Activated CD4-positive, alpha-beta T cell treated with anti-CD3 and anti-CD28 coated beads, Interleukin-2, amount 50 U/mL, for 1 hour (primary cell): ENCODE measurements around the gene RTL1.

ENCODE experiments used
- DNase-seq: peaks from one replicate; pipeline ENCODE4 v3.0.0-alpha.2; 2020

RTL1 gene

DNA sequence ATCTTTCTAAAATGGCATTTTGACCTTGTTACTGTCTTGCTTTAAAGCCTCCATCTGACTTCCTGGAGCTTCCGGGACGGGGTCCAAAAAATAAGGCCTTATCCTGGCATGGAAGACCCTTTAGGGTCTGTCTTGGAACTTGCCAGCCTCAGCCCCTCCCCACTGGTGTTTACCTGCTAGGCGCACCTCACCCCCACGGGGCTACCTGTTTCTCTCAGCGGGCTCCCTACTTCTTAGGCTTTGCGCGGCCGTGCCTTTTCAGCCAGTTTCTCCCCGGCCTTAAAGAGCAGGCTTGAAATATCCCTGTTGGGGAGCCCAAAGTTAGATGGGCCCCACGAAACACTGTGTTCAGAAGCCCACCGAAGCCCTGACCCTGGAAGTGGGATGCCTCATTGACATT lies 5.1 kb downstream of the RTL1 start:
- no peak for DNase-seq

DNA sequence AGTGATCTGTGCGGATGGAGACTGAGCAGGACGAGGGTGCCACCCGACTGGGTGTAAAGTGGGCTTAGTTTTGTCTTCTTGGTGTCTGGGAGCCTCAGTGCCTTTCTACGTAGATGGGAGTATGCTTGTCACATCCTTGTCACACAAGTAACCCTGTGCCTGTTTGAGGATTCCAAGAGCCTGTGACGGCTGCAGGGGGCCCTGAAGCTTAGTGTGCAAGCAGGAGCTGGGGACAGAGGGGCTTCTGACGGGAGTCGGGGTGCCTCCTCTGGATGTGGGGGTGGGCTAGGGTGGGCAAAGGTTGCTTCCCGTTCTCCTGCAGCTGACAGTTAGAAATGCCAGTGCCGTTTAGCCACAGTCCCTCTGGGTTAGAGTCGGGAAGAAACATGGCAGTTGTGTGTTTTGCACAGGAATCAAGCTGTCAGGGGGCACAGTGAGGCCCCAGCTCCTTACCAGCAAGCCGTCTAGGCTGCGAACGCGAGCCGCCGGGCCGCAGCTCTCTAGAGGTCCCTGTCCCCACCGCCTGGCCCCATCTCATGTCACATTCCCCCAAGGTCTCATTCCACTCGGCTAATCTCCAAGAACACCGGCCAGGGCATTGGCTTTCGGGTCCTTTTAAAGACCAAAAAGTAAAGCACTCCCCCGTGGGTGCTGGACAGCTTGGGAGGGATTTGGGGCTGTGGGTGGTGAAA lies 7.0 kb downstream of the RTL1 start:
- DNase-seq = no peak

DNA sequence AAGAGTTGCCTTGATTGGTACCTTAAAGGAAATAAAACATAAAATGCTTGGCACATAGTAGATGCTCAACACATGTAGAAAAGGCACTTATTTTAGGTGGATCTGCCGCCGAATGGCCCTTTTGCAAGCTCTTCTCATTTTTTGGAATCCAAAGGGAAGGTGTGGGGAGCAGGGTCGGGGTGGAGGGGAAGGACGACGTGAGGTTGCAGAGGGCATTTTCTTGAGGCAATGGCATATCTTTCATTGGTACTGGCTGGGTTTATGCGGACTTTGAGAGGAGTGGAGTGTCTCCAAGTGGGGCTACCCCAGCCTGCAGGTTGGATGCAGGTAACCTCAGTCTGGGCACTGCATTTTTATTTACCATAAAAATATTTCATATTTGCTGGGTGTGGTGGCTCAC lies 8.1 kb downstream of the RTL1 start:
- no peak for DNase-seq

DNA sequence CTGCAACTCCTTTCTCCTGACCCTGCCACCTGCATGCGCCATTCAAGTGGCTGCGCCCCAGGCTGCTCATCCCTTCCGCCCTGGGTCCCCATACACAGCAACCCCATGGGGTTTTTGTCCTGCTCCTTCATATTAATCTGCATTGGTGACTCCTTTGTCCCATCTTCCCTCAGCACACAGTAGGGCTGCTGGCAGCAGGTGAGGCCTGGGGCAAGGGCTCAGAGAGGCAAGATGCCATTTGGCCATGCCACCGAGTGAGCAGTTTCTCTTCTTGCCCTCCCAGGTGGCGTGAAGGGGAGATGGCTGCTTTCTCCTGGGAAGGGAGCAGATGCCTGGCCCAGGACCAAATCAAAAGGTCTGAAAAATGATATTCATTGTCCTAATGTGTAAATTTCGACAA lies 9.1 kb downstream of the RTL1 start:
- no peak for DNase-seq

DNA sequence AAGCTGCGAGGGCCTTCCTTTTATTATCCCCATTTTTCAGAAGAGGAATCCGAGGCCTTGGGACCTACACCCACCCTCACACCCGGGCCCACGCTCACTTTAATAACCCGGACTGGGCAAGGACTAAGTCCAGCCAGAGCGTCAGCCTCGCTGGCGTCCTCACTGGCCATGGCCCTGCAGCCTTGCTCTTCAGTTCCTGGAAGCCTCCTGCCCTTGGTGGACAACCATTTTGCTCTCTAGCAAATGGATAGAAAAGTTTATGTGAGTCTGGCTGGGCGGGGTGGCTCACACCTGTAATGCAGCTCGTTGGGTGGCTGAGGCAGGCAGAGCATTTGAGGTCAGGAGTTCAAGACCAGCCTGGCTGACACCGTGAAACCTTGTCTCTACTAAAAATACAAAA lies 9.8 kb downstream of the RTL1 start:
- no peak for DNase-seq

DNA sequence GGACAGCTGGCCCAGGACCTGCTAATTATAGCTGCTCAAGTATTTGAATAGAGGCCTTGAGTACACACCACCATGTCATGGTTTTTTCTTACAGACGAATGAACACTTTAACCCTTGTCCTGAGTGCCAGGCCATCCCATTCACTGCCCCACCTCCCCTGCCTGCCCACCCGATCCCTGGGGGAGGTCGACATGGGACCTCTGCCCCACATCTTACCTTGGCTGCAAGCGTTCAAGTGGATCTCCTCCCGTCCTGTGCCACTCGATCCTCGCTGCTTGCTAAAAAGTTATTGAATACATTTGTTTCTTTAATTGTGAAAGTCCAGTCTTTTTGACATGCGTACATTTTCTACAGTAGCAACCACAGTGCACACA lies 10.3 kb downstream of the RTL1 start:
- no peak for DNase-seq

DNA sequence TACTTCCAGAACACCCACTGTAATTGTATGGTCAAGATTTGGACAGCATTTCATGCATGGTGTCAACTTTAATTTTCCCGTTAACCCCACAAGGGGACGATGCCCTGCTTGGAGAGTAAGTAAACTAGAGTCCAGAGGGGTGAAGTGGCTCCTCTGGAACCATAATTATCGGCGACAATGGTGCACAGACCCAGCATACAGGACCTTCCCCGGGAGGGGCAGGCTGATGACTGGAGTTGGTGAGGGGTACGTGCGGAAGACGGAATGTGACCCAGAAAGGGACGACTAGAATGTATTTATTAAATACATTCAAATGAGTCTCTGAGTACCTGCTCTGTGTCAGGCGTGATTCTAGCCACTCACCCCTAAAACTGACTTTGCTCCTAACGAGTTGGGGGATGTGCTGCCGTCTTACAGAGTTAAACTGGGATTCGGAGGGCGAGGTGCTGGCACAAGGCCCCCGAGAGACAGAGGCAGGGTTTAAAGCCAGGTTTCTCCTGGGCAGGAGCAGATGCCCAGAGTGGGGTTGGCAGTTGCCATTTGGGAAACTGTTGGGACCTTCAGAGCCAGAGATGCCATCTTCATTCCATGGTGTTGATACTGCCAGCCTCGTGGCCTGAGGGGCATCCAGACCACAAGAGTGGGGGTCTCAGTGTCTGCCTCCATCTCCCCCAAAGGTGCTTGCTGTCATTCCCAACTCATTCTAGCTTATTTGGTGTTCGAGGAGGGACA lies 10.9 kb downstream of the RTL1 start:
- DNase-seq = no peak

GRCh38 chr14:100891501-100892445 lies 11.7 kb downstream of the RTL1 start:
- DNase-seq = no peak

DNA sequence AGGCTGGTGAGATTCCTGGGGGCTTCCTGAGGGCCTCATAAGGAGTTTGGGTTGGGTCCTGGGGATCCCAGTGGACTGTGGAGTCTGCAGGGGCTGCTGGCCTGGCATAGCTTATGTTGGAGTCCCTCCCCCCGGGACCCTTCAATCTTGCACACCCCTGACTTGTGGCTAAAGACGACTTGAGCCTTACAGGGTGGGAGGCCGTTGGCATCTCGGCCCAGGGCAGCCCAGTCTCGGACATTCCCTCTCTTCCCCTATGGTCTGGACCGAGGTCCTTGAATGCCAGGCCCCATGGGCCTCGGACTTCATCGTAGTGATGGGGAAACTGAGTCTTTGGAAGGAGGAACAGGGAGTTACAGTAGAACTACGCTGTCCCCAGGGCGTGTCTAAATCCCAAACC lies 12.5 kb downstream of the RTL1 start:
- no peak for DNase-seq

DNA sequence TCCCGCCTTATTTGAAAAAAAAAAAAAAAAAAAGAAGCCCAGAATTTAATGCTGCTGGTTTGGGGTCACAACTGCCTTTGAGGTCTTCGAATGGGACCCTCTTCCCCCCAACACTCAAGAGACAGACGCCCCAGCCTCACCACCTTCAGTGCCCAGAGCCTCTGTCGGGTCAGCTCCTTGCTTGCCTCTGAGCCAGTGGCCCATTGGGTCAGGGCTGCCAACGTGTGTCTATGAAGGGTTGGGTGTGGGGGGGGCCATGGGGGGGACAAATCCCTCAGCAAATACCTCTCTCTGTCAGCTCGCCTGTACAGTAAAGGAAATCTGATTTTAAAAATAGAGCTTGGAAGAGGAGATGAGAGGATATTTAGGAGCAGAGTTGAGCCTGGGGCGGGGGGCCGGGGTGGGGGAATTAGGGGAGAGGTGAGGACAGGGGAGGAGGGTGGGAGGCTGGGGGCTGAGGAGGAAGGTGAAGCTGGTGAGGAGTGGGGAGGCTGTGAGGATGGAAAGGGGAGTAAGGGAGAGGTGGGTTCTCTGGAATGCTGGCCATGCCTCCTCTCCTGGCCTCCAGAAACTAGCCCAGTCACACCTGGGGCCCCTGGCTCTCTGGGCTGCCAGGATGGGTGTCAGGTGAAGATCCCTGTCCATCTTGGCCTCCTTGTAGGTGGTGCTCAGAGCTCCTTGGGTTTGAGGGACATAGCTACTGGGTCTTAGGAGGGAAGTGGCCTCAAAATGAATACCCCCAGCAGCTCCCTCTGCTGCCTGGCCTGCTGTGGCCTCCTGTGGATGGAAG lies 13.3 kb downstream of the RTL1 start:
- DNase-seq = no peak

DNA sequence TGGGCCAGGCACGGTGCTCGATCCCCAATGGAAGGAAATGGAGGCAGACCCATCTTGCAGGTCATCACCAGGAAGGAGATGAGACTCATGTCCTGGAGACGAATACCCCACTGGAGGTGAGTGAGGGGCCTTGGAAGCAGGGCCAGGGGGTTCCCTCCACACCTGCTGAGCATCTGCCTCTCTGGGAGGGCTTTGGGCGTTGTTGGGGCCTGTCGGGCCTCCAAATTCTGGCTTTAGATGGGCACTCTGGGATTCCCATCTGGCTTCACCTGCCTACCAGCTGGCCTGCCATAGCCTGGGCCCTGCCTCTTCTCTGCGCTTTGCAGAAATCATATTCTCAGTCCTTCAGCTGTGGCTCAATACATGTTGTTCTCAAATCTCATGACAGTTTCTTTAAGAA lies 13.9 kb downstream of the RTL1 start:
- no peak for DNase-seq

DNA sequence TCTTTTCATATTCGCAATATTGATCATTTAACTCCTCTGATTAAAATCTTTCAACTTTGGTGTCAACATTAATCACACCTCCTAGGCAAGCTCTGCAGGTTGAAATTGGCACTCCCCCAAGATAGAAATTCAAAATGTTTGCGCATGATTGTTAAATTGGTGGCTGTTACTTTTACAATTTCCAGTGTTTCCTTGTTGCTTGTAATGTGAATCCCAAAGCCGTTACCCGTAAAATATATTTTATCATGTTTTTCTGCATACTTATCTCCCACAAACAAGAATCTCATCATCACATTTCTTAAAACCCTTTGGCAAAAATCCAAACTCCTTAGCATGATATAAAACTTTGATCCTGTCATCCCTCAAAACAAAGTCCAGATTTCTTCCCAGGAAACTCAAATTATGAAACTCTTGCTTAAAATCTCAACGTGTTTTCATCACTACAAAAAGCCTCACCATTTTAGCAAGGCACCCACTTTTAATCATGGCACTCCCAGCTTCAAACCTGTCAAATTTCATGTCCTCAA lies 14.7 kb downstream of the RTL1 start:
- no peak for DNase-seq

GRCh38 chr14:100887728-100888335 lies 15.7 kb downstream of the RTL1 start:
- no peak for DNase-seq

GRCh38 chr14:100885617-100886016 lies 17.9 kb downstream of the RTL1 start:
- no peak for DNase-seq

- DNase-seq = no peak
These were observed 18.3 kb downstream of the RTL1 start for GRCh38 chr14:100885196-100885595.

GRCh38 chr14:100884456-100884855 lies 19.1 kb downstream of the RTL1 start:
- DNase-seq = no peak

DNA sequence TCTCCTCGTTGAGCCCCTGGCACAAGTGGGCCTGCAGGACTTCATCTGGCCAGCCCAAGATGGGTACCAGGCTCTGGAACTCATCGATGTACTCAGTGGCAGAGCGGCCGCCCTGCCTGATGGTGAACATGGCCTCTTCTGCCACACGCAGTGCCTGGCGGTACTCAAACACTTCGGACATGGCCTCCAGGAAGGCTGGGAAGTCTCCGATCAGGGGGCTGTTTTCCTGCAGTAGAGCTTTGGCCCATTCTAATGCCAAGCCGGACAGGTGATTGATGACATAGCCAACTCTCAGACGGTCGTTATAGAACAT lies 19.8 kb downstream of the RTL1 start:
- no peak for DNase-seq

DNA sequence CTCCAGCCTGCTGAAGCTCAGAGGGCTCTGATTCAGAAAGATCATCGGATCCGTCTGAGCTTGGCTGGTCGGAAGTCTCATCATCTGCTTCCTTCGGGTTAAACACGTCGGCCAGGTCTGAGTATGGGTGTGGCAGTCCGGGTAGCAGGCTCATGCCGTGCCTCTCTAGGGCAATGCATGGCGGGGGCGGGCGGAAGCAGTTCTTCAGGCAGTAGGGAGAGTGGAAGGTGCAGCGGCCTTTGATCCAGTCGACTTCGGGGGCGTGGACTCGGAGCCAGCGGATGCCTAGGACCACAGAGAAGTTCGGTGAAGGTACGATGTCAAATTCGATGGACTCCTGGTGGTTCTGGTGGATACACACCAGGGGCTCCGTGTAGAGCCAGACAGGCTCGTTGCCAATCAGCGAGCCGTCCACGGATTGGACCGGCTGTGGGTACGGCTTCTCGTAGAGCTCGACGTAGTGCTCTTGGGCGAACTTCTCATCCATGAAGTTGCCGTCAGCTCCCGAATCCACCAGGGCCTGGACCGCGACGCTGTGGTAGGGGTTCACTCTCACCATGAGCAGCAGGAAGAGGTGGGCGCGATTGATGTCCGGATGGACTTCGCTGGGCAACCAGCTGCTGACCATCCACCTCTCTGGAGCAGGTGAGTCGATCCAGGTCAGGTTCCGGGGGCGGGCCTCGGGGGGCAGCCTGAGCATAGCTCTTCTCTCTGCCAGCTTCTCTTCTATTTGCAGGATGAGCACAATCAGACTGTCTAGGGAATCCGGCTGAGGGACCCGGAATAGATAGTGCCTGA lies 20.3 kb downstream of the RTL1 start:
- no peak for DNase-seq

GRCh38 chr14:100882026-100882967 lies 21.2 kb downstream of the RTL1 start:
- no peak for DNase-seq
